ENCODE results near the gene HIVEP3.

DNA sequence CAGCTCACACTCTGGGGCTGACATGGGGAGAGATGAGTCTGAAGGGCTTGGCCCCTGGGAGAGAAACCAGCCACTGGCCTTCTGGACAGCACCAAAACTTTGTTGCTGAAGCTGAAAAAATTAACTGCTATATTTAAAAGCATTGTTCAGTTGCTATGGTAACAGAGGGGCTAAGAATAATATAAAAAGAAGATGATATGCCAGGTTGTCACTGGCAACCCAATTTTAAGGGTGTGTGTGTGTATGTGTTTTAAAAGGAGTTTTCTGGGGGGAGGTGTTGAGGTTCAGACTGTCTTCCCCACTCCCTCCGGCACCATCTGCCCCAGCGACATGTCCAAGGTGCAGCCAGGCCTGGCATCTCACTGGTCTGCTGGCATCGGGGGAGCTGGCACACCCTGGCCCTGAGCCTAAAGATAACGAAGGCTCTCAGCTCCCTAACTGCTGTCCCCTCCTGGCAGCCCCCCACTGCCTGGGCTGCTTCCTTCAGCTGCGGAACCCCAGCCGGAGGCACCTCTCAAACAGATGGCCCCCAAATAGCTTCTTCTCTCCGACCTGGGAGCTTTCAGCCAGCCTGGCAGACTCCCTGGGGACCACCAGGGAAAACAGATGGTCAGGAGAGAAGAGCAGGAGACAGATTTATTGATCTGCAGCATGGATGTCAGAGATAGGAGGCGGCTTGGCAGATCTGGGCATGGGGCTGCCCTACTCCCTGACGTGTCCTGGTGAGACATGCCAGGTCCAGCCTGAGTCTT, 203.9 kb downstream of the HIVEP3 start:
- TF ChIP-seq POLR2AphosphoS5 (IDR thresholded peaks at IDR 0.05; ENCODE audit: low read depth) = no peak
- no peak for TF ChIP-seq CTCF (IDR thresholded peaks at IDR 0.05; ENCODE audit: insufficient read depth, low read length)
- no peak for TF ChIP-seq REST (IDR thresholded peaks at IDR 0.05; ENCODE audit: insufficient replicate concordance, low read depth)
- no peak for TF ChIP-seq GABPA (IDR thresholded peaks at IDR 0.05; ENCODE audit: low read depth)
